H1 (cell line): Measurements from ENCODE around the gene CTAGE4. TPM values are rescaled to one million over a fixed set of nuclear protein-coding genes. Genes with fewer than 3 reads are reported as not detected.

ENCODE experiments used
- CTCF ChIA-PET: fragments of 300-600 bp; sonication (Branson Sonifier 250); formaldehyde crosslinking; loops from one replicate; lab custom pipeline; 2021; ENCODE audit not compliant: partially characterized antibody; lab: Charles Lee
- POLR2A ChIA-PET: fragments of 300-600 bp; sonication (Branson Sonifier 250); formaldehyde crosslinking; loops from one replicate; lab custom pipeline; 2021; ENCODE audit warnings: inconsistent platforms; ENCODE audit not compliant: partially characterized antibody; lab: Charles Lee
- DNase-seq, 2 experiments: peaks; one replicate each; pipeline versions ENCODE4 v3.0.0 to v3.0.0-alpha.2; 2010 to 2022; ENCODE audit warnings: low spot score in 2 of 2, low read depth in 1 of 2, mixed read lengths in 1 of 2
- FAIRE-seq: peaks from 2 replicates; lab custom pipeline; 2011; peaks lifted over from hg19 to GRCh38; lab: Jason Lieb, UNC
- H2AFZ ChIP-seq: 2 replicates; pipeline ENCODE4 v1.8.1; 2012; ENCODE audit warnings: low read length, inconsistent platforms
- H2AK5ac ChIP-seq: 2 replicates; pipeline ENCODE4 v1.6.1; 2013; ENCODE audit warnings: low read depth, low read length
- H2BK120ac ChIP-seq: replicated peaks from 2 replicates; pipeline ENCODE3; 2013; ENCODE audit warnings: low read depth, low read length, inconsistent platforms
- H2BK12ac ChIP-seq: 2 replicates; pipeline ENCODE4 v1.6.1; 2013; ENCODE audit warnings: low read depth, low read length
- H2BK15ac ChIP-seq: 2 replicates; pipeline ENCODE4 v1.6.1; 2013; ENCODE audit warnings: low read length
- H2BK20ac ChIP-seq: 2 replicates; pipeline ENCODE4 v1.6.1; 2013; ENCODE audit warnings: low read length
- H2BK5ac ChIP-seq: 2 replicates; pipeline ENCODE4 v1.6.1; 2013; ENCODE audit warnings: low read depth, low read length
- H3K14ac ChIP-seq: 2 replicates; pipeline ENCODE4 v1.6.1; 2013; ENCODE audit warnings: inconsistent platforms; ENCODE audit not compliant: insufficient read length
- H3K18ac ChIP-seq: 2 replicates; pipeline ENCODE4 v1.6.1; 2013; ENCODE audit warnings: low read length; ENCODE audit errors: extremely low read depth
- H3K23ac ChIP-seq: 2 replicates; pipeline ENCODE4 v1.6.1; 2013; ENCODE audit warnings: inconsistent platforms; ENCODE audit not compliant: insufficient read length
- H3K23me2 ChIP-seq: 2 replicates; pipeline ENCODE4 v1.6.1; 2013; ENCODE audit warnings: low read depth, low read length
- H3K27ac ChIP-seq: 2 replicates; pipeline ENCODE4 v1.6.1; 2011; ENCODE audit warnings: low read depth, low read length, inconsistent platforms
- H3K27me3 ChIP-seq, 4 experiments: replicated peaks in 1 of 4; 1 replicate in 1 of 4; 2 replicates in 3 of 4; pipeline versions ENCODE4 v1.6.1 to v1.8.1; 2011 to 2013; ENCODE audit warnings: low read length in 3 of 4, mild to moderate bottlenecking in 3 of 4, inconsistent platforms in 2 of 4, mixed read lengths in 2 of 4, moderate library complexity in 1 of 4; ENCODE audit not compliant: control insufficient read depth in 3 of 4, insufficient read depth in 3 of 4; ENCODE audit errors: extremely low read depth in 1 of 4
- H3K36me3 ChIP-seq, 4 experiments: 2 replicates each; pipeline versions ENCODE4 v1.6.1 to v1.8.1; 2011 to 2013; ENCODE audit warnings: mild to moderate bottlenecking in 4 of 4, low read length in 3 of 4, moderate library complexity in 2 of 4, control low read depth in 1 of 4, inconsistent platforms in 1 of 4; ENCODE audit not compliant: insufficient read depth in 4 of 4, control insufficient read depth in 2 of 4
- H3K4ac ChIP-seq: replicated peaks from 2 replicates; pipeline ENCODE3; 2013; ENCODE audit warnings: low read length, low read depth, mixed read lengths, inconsistent platforms; ENCODE audit not compliant: insufficient read length
- H3K4me1 ChIP-seq, 4 experiments: replicated peaks in 1 of 4; 1 replicate in 1 of 4; 2 replicates in 3 of 4; pipeline versions ENCODE4 v1.6.1 to v1.8.1; 2011 to 2013; ENCODE audit warnings: low read length in 3 of 4, inconsistent platforms in 2 of 4, mixed read lengths in 1 of 4; ENCODE audit not compliant: insufficient read depth in 4 of 4, control insufficient read depth in 3 of 4
- H3K4me2 ChIP-seq, 2 experiments: 2 replicates each; pipeline versions ENCODE4 v1.6.1 to v1.8.1; 2011 to 2013; ENCODE audit warnings: low read depth in 2 of 2, low read length in 2 of 2, control low read depth in 1 of 2, inconsistent platforms in 1 of 2, mild to moderate bottlenecking in 1 of 2; ENCODE audit not compliant: insufficient read depth in 1 of 2
- H3K4me3 ChIP-seq, 4 experiments: fragments of 200-600, 300-600 bp in 1 of 4; sonication (generic), shearing (Covaris generic), sonication (Bioruptor Twin) in 1 of 4; 2 replicates each; pipeline versions ENCODE4 v1.5.1 to v1.8.1; 2011 to 2016; ENCODE audit warnings: low read length in 4 of 4, low read depth in 3 of 4, control low read depth in 2 of 4, inconsistent platforms in 2 of 4, mild to moderate bottlenecking in 2 of 4, mixed read lengths in 1 of 4, moderate library complexity in 1 of 4; ENCODE audit not compliant: insufficient read depth in 2 of 4; ENCODE audit errors: extremely low read depth in 1 of 4
- H3K56ac ChIP-seq: replicated peaks from 2 replicates; pipeline ENCODE3; 2013; ENCODE audit warnings: low read depth, mild to moderate bottlenecking, mixed read lengths, low read length, inconsistent platforms; ENCODE audit not compliant: insufficient read length
- H3K79me1 ChIP-seq: 2 replicates; pipeline ENCODE4 v1.6.1; 2013; ENCODE audit warnings: low read depth, low read length, control low read depth
- H3K79me2 ChIP-seq, 2 experiments: 2 replicates each; pipeline versions ENCODE4 v1.6.1 to v1.8.1; 2012 to 2013; ENCODE audit warnings: low read length in 2 of 2, mild to moderate bottlenecking in 2 of 2, inconsistent platforms in 1 of 2; ENCODE audit not compliant: insufficient read depth in 2 of 2, control insufficient read depth in 1 of 2
- H3K9ac ChIP-seq, 4 experiments: replicated peaks in 1 of 4; 1 replicate in 1 of 4; 2 replicates in 3 of 4; pipeline versions ENCODE4 v1.6.1 to v1.8.1; 2011 to 2013; ENCODE audit warnings: low read depth in 3 of 4, low read length in 3 of 4, control low read depth in 2 of 4, mild to moderate bottlenecking in 2 of 4, moderate library complexity in 2 of 4, inconsistent platforms in 1 of 4; ENCODE audit errors: extremely low read depth in 1 of 4
- H3K9me3 ChIP-seq, 2 experiments: 2 replicates each; pipeline versions ENCODE4 v1.6.1 to v1.8.1; 2012 to 2013; ENCODE audit warnings: mild to moderate bottlenecking in 2 of 2, moderate library complexity in 2 of 2, control low read depth in 1 of 2, inconsistent platforms in 1 of 2, low read depth in 1 of 2, low read length in 1 of 2, mixed read lengths in 1 of 2; ENCODE audit not compliant: insufficient read depth in 2 of 2
- H4K20me1 ChIP-seq, 2 experiments: replicated peaks in 1 of 2; 2 replicates each; pipeline versions ENCODE3 to v1.8.1; 2011 to 2013; ENCODE audit warnings: inconsistent platforms in 2 of 2, low read length in 2 of 2, mild to moderate bottlenecking in 1 of 2; ENCODE audit not compliant: insufficient read depth in 2 of 2, control insufficient read depth in 1 of 2
- H4K5ac ChIP-seq: 2 replicates; pipeline ENCODE4 v1.6.1; 2013; ENCODE audit warnings: low read length, low read depth, mixed read lengths, inconsistent platforms; ENCODE audit not compliant: insufficient read length
- H4K8ac ChIP-seq: 2 replicates; pipeline ENCODE4 v1.8.0; 2013; ENCODE audit warnings: mild to moderate bottlenecking, moderate library complexity, low read length, inconsistent platforms; ENCODE audit not compliant: insufficient read depth; ENCODE audit errors: extremely low read depth
- H4K91ac ChIP-seq: replicated peaks from 2 replicates; pipeline ENCODE3; 2013; ENCODE audit warnings: low read length, mixed read lengths, inconsistent platforms; ENCODE audit not compliant: insufficient read length
- ASH2L ChIP-seq: fragments of 200-600, 300-600 bp; sonication (generic); IDR thresholded peaks from one replicate; pipeline ENCODE4 v1.7.1; 2017; ENCODE audit warnings: low read length
- BCL11A ChIP-seq, 2 experiments: IDR thresholded peaks; one replicate each; pipeline ENCODE4 v1.6.1; 2011; ENCODE audit warnings: low read depth in 2 of 2, low read length in 2 of 2, mild to moderate bottlenecking in 2 of 2
- CBX5 ChIP-seq: fragments of 300-800, 300-1000 bp; sonication (generic); IDR thresholded peaks from 2 replicates; pipeline ENCODE4 v1.7.1; 2016; ENCODE audit warnings: antibody characterized with exemption, low read length, low read depth
- CEBPB ChIP-seq: IDR thresholded peaks from 2 replicates; pipeline ENCODE4 v1.6.1; 2012; ENCODE audit warnings: low read depth, low read length
- GABPA ChIP-seq: IDR thresholded peaks from 2 replicates; pipeline ENCODE4 v1.6.1; 2011; ENCODE audit warnings: mild to moderate bottlenecking, low read length, moderate library complexity, borderline replicate concordance; ENCODE audit not compliant: insufficient read depth
- HDAC2 ChIP-seq, 2 experiments: fragments of 300-600 bp in 1 of 2; sonication (generic) in 1 of 2; IDR thresholded peaks; 2 replicates each; pipeline ENCODE4 v1.6.1; 2011 to 2012; ENCODE audit warnings: low read depth in 2 of 2, low read length in 2 of 2, mild to moderate bottlenecking in 2 of 2, moderate library complexity in 2 of 2, borderline replicate concordance in 1 of 2, inconsistent platforms in 1 of 2
- POU5F1 ChIP-seq: IDR thresholded peaks from 2 replicates; pipeline ENCODE4 v1.6.1; 2011; ENCODE audit warnings: low read depth, mild to moderate bottlenecking, low read length, moderate library complexity
- TAF1 ChIP-seq: IDR thresholded peaks from 2 replicates; pipeline ENCODE4 v1.6.1; 2011; ENCODE audit warnings: mild to moderate bottlenecking, low read depth, low read length
- TAF7 ChIP-seq: optimal IDR thresholded peaks from 2 replicates; pipeline ENCODE3; 2011; ENCODE audit warnings: low read depth, mild to moderate bottlenecking, inconsistent platforms, low read length, moderate library complexity, borderline replicate concordance
- TBP ChIP-seq: IDR thresholded peaks from 2 replicates; pipeline ENCODE4 v1.6.1; 2011; ENCODE audit warnings: low read depth, low read length, improper control_type of control experiment
- ZNF274 ChIP-seq: IDR thresholded peaks from 2 replicates; pipeline ENCODE4 v1.7.0; 2012; ENCODE audit warnings: low read length, borderline replicate concordance; ENCODE audit errors: extremely low read depth
- WGBS, 2 experiments: shearing (Covaris generic) in 1 of 2; methylation state at CpG; one replicate each; pipeline versions ENCODE4 v1.1.6 to v1.1.7; 2013 to 2015; ENCODE audit warnings: low lambda C conversion rate in 2 of 2, mixed read lengths in 2 of 2, inconsistent platforms in 1 of 2, low coverage in 1 of 2, missing lambda C conversion rate in 1 of 2; ENCODE audit not compliant: insufficient replicate concordance in 2 of 2, insufficient coverage in 1 of 2, insufficient read length in 1 of 2; ENCODE audit errors: extremely low coverage in 1 of 2, missing lambda C conversion rate in 1 of 2; 5-methylcytosine and 5-hydroxymethylcytosine counted together
- polyA plus RNA-seq, 7 experiments: library from polyadenylated mRNA; depleted of rRNA in 3 of 7; stranded (reverse) in 5 of 7; unstranded in 2 of 7; fragments of >200 nt in 5 of 7; fragments of 200-250 nt in 2 of 7; gene quantifications; 1 replicate in 5 of 7; 2 replicates in 1 of 7; 4 replicates in 1 of 7; pipeline versions ENCODE4 v1.2.1 to v1.2.3, GENCODE V29; 2011 to 2013; ENCODE audit warnings: missing spikeins in 2 of 7, mixed read lengths in 2 of 7
- total RNA-seq: library from RNA; stranded (reverse); fragmentation: NEBNext Ultra II Directional; extraction: Animal tissue kit (Norgen Biotek cat#: 25700); gene quantifications from 2 replicates; pipeline ENCODE4 v1.2.1, GENCODE V29; 2021
- TF ChIP-seq, protein P1 (sequence below): IDR thresholded peaks from 2 replicates; pipeline ENCODE4 v1.6.1; 2012; ENCODE audit warnings: low read length, inconsistent platforms
- TF ChIP-seq, protein P2 (sequence below): IDR thresholded peaks from 2 replicates; pipeline ENCODE4 v1.6.1; 2012; ENCODE audit warnings: inconsistent platforms

Gene CTAGE4
- total and polyA plus RNA-seq, 2 of the 8 experiments (the other 6 are each of a cell fraction or from before 2014, with no cell fraction given), result 2.9 to 10.3 TPM

DNA sequence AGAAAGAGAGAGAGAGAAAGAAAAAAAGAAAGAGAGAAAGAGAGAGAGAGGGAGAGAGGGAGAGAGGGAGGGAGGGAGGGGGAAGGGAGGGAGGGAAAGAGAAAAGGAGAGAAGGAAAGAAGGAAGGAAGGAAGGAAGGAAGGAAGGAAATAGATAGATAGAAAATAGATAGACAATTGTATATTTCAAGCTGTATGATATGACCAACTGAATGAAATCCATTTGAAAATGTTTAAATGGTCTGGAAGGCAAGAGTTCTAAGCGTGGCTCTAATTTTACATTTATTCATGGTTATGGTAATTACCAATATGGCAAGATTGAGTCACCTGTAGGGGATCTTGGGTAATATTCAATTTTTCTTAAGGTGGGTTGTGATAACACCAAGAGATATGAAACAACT, 24.4 kb upstream of the CTAGE4 start:
- Histone ChIP-seq H3K36me3 (no peaks in the 10 kb centered on the region), H3K14ac (no peak overlapping the region), H4K20me1 (no peaks in the 10 kb centered on the region), H4K5ac (no peak overlapping the region), H3K27ac (no peak overlapping the region), H2BK12ac (no peak overlapping the region), H3K18ac (no peak overlapping the region), H2BK5ac (no peak overlapping the region), H3K4me2 (no peak overlapping the region), H3K79me2 (no peaks in the 10 kb centered on the region), H3K4me1 (no peaks in the 10 kb centered on the region), H3K27me3 (no peaks in the 10 kb centered on the region; a peak in 1 of 7 replicates), H3K23me2 (no peaks in the 10 kb centered on the region), H2BK120ac (no peak overlapping the region), H3K79me1 (no peaks in the 10 kb centered on the region), H3K4me3 (no peak overlapping the region), H3K23ac (no peak overlapping the region), H3K56ac (no peak overlapping the region), H2AK5ac (no peak overlapping the region), H3K4ac (no peak overlapping the region), H3K9me3 (no peaks in the 10 kb centered on the region), H2AFZ (no peak overlapping the region), H3K9ac (no peak overlapping the region), H2BK20ac (no peak overlapping the region), H4K91ac (no peak overlapping the region), H2BK15ac (no peak overlapping the region), H4K8ac (no peak overlapping the region)
- DNase-seq, result no peak
- no peak for FAIRE-seq
- ChIA-PET POLR2A (no interaction called here), CTCF (interaction anchor here (0.6 kb wide), 1 partner anchor 1971 kb away, joined by 3 read pairs; no protein-coding TSS in a partner anchor)
- 91% methylated on average over 1 of the region's 1 CpG; no CpG with 5 or more reads in 1 of the 2 experiments for WGBS, 2 experiments
- no peak for TF ChIP-seq TBP
- TF ChIP-seq CBX5, result no peak
- TF ChIP-seq GABPA, result no peak
- TF ChIP-seq BCL11A (IDR thresholded peaks at IDR 0.05; ENCODE audit: low read depth in 2 of 2, low read length in 2 of 2), result no peak
- no peak for TF ChIP-seq TAF7
- no peak for TF ChIP-seq ZNF274
- no peak for TF ChIP-seq TAF1
- TF ChIP-seq ASH2L, result no peak
- TF ChIP-seq, protein P1, sequence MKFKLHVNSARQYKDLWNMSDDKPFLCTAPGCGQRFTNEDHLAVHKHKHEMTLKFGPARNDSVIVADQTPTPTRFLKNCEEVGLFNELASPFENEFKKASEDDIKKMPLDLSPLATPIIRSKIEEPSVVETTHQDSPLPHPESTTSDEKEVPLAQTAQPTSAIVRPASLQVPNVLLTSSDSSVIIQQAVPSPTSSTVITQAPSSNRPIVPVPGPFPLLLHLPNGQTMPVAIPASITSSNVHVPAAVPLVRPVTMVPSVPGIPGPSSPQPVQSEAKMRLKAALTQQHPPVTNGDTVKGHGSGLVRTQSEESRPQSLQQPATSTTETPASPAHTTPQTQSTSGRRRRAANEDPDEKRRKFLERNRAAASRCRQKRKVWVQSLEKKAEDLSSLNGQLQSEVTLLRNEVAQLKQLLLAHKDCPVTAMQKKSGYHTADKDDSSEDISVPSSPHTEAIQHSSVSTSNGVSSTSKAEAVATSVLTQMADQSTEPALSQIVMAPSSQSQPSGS, result no peak
- TF ChIP-seq, protein P2, sequence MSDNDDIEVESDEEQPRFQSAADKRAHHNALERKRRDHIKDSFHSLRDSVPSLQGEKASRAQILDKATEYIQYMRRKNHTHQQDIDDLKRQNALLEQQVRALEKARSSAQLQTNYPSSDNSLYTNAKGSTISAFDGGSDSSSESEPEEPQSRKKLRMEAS, result no peak
- no peak for TF ChIP-seq POU5F1
- no peak for TF ChIP-seq CEBPB
- TF ChIP-seq HDAC2 (IDR thresholded peaks at IDR 0.05; ENCODE audit: borderline replicate concordance in 1 of 2, low read depth in 2 of 2, low read length in 2 of 2), result no peak
